Large intestine (tissue), 3 donors: ENCODE measurements around the gene RHOBTB3. TPM values are rescaled to one million over a fixed set of nuclear protein-coding genes. Genes with fewer than 3 reads are reported as not detected.

Source experiments
- DNase-seq, 2 donors: peaks; one replicate each; pipeline versions ENCODE4 v3.0.0 to v3.0.0-alpha.2; 2013
- H3K27ac ChIP-seq: one replicate; pipeline ENCODE4 v1.5.1; 2013; ENCODE audit warnings: low read length
- H3K27me3 ChIP-seq: 2 replicates; pipeline ENCODE4 v1.6.1; 2013; ENCODE audit warnings: low read length; ENCODE audit not compliant: control insufficient read depth, insufficient read depth
- H3K36me3 ChIP-seq: 2 replicates; pipeline ENCODE4 v1.6.1; 2013; ENCODE audit warnings: low read length; ENCODE audit not compliant: control insufficient read depth, insufficient read depth
- H3K4me1 ChIP-seq: one replicate; pipeline ENCODE4 v1.6.1; 2013; ENCODE audit warnings: low read length; ENCODE audit not compliant: control insufficient read depth, insufficient read depth
- H3K4me3 ChIP-seq: one replicate; pipeline ENCODE4 v1.5.1; 2013; ENCODE audit warnings: low read length
- H3K9me3 ChIP-seq: one replicate; pipeline ENCODE4 v1.6.1; 2013; ENCODE audit warnings: mild to moderate bottlenecking, low read depth, low read length, moderate library complexity; ENCODE audit not compliant: control insufficient read depth
- WGBS: methylation state at CpG from one replicate; pipeline ENCODE4 v1.1.5; 2013; ENCODE audit warnings: low lambda C conversion rate; ENCODE audit not compliant: insufficient coverage; 5-methylcytosine and 5-hydroxymethylcytosine counted together
- polyA plus RNA-seq: library from polyadenylated mRNA; unstranded; fragments of 120-200 nt; gene quantifications from one replicate; pipeline ENCODE4 v1.2.1, GENCODE V29; 2013

The RHOBTB3 gene
- polyA plus RNA-seq, 1 donor = 47.5 TPM

DNA sequence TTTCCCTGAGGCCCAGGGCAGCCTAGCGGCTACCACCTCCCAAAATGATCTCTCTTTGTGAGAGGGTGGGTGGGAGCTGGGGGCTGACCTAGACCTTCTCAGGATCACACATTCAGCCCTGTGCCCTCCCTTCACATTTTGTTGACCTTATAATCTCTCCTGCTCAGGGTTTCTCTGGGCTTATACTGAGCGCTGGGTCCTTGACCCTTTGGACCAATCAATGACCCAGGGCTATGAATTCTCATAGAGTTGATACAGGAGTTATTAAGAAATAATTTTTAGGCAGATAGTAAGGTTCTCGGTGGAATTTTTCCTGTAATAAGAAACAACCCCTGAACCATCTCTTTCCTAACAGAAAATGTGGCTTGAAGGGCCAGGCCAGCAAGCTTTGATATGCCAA, 69.4 kb downstream of the RHOBTB3 start:
- no CpG with 5 or more reads among the region's 3 CpGs for WGBS
- no peak overlapping the region for H3K4me3 ChIP-seq
- peaks cover 4% of the 10 kb centered on the region for H3K9me3 ChIP-seq
- H3K27me3 ChIP-seq = no peaks in the 10 kb centered on the region
- no peak overlapping the region for H3K27ac ChIP-seq
- H3K4me1 ChIP-seq = peaks cover 45% of the 10 kb centered on the region
- H3K36me3 ChIP-seq = no peaks in the 10 kb centered on the region
- DNase-seq = no peak

DNA sequence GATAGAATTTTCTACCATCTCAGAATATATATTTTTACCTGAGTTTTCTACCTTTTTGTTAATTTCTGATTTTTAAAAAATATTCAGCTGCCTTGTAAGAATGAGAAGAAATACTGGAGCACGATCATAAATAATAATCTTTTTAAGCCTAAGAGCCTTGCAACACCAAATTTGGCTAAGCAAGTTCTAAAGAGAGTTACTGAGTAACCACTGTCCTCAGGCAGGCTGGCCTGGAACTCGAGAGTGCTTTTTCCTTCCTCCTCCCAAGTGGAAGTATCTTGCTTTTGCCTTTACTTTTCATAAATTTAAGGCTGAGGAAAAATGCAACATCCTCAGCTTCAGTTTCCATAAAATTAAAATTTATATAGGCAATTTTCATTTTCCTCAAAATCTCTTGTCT, 70.4 kb downstream of the RHOBTB3 start:
- Histone ChIP-seq H3K9me3 (peaks cover 9% of the 10 kb centered on the region), H3K36me3 (no peaks in the 10 kb centered on the region), H3K4me3 (no peak overlapping the region), H3K4me1 (peaks cover 45% of the 10 kb centered on the region), H3K27me3 (no peaks in the 10 kb centered on the region), H3K27ac (peak overlapping the region; percentile 98)
- peak in 1 of 2 donors; percentile 46 for DNase-seq
- no CpG with 5 or more reads among the region's 2 CpGs for WGBS

DNA sequence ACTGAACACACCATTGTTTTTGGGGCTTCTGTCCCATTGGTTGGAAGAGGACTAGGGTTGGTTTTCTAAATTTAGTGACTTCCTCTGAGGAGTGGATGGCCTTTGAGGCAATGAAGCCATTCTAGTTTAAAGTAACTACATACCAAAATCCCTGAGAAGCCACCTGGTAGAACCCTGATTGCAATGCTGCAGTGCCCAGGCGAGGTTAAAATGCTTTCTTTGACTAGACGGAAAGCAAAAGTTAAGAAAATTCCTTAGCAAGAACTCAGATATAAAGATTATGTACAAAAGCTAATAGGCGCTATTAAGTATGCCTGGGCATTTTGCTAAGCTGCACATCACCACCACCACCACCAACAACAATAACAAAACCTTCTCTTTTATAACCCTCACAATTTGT, 70.8 kb downstream of the RHOBTB3 start:
- DNase-seq = peak in 1 of 2 donors; percentile 53
- Histone ChIP-seq H3K27ac (peak overlapping the region; percentile 98), H3K9me3 (peaks cover 9% of the 10 kb centered on the region), H3K4me1 (peaks cover 45% of the 10 kb centered on the region), H3K27me3 (no peaks in the 10 kb centered on the region), H3K4me3 (no peak overlapping the region), H3K36me3 (no peaks in the 10 kb centered on the region)
- 73% methylated on average over 2 of the region's 3 CpGs for WGBS

DNA sequence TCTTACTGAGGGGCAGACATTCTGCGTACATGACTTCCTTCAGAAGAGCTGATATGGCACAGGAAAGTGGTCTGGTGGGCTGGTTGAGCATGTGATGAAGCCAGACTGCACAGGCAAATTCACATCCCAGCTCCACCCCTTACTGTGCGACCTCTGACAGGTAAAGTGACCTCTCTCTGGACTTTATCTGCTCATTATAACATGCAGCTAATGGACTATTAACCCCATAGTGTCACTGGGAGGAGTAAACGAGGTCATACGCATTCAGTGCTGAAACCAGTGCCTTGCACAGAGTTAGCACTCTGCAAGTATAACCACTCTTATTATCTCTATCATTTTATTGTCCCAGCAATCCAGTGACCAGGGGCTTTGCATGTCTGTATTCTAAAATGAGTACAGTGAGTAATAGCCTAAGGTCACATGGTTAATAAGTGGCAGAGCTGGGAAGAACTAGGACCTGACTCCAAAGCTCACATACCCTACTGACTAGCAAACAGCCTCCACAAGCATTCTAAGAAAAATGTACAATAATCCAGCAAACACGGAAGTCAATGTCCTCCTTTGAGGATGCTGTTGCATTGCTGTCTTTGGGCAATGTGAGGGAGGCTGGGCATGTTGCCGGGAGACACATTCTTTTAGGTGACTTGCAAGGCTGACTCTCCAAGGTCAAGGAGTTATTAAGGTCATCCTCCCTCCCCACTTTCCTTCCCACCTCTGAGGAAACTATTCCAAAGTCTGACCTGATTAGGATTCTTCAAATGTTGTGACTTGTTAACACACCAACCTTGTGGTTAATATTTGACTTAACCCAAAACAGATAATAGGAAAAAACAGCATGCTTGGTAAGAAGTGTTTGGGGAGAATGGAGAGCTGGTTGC, 72.4 kb downstream of the RHOBTB3 start:
- Histone ChIP-seq H3K27me3 (no peaks in the 10 kb centered on the region), H3K9me3 (peaks cover 9% of the 10 kb centered on the region), H3K27ac (peak overlapping the region; percentile 98), H3K4me1 (peaks cover 50% of the 10 kb centered on the region), H3K4me3 (no peak overlapping the region), H3K36me3 (no peaks in the 10 kb centered on the region)
- no CpG with 5 or more reads among the region's 6 CpGs for WGBS
- peak; percentile 92 to 97 for DNase-seq

DNA sequence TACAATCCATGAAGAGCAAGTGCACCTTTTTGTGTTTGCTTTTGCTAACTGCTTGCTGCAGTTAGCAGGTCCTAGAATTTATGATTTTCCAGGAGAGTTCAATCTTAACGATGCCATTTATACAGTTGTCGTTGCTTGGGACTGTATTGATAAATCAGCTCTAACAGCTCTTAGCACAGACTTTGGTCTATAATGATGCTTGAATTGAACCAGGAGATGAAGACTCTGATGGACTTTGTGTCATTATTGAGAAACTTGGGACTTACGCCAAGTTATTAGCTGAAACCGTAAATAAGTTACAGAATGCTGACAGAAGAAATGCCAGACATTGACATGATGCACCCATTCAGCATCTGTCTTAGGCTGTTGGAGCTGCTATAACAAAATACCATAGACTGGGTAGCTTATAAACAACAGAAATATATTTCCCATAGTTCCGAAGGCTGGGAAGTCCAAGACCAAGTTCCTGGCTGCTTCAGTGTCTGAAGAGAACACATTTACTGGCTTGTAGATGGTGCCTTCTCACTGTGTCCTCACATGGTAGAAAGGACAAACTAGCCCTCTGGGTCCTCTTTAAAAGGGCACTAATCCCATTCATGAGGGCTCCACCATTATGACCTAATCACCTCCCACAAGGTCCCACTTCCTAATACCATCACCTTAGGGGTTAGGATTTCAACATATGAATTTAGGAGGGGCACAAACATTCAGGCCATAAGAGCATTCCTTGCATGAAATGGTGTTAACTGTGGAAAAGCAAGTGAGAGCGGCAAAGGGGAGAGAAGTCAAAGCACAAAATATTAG, 73.8 kb downstream of the RHOBTB3 start:
- Histone ChIP-seq H3K4me3 (no peak overlapping the region), H3K27me3 (no peaks in the 10 kb centered on the region), H3K9me3 (peaks cover 9% of the 10 kb centered on the region), H3K27ac (peak overlapping the region; percentile 98), H3K36me3 (no peaks in the 10 kb centered on the region), H3K4me1 (peaks cover 45% of the 10 kb centered on the region)
- DNase-seq = peak; percentile 78 to 92
- WGBS = 20% methylated on average over 1 of the region's 6 CpGs

DNA sequence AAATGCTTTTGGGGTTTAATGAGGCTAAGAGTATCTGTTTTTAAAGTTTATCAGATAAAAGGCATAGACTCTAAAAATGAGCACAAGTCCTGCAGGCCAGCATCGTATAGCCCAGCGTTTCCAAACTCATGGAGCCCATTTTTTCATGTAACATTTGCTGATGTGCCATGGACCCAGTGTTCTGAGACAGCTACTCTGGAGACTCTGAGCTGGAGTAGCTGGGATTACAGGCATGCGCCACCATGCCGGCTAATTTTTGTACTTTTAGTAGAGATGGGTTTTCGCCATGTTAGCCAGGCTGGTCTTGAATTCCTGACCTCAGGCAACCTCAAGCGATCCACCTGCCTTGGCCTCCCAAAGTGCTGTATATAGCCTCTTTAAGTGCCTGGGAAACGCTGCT, 75.6 kb downstream of the RHOBTB3 start:
- Histone ChIP-seq H3K4me1 (peaks cover 48% of the 10 kb centered on the region), H3K4me3 (no peak overlapping the region), H3K9me3 (peaks cover 9% of the 10 kb centered on the region), H3K27ac (no peak overlapping the region), H3K36me3 (no peaks in the 10 kb centered on the region), H3K27me3 (no peaks in the 10 kb centered on the region)
- no CpG with 5 or more reads among the region's 7 CpGs for WGBS
- DNase-seq = no peak

DNA sequence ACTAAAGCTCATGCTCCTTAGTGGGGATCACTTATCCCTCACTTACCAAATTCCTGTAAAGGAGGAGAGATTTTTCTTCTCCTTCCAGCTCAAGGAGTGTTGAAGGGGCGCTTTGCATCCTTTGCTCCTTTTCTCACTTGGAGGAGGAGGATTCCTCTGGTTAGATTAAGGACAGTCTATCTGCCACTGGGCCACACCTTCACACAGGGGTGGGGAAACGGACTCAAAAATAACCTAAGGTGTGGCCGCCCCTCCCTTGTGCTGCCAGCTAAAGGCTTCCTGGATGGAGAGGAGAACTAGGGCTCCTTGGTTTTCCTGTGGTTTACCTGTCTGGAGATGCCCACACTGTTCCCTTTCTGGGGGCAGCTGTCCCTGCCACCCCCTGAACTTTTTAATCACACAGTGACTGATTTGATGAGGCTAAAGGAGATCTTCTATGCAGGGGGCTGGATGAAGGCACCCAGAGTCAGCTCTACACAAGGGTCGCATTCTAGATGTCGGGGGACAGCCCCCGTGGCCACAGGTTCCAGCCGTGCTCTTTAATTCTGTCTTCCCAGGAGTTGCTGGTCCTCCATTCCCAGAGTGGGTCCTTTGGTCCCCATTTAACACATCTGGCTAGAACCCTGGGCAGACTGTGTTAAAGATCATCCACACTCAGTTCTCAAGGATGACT, 77.0 kb downstream of the RHOBTB3 start:
- no peak overlapping the region for H3K4me3 ChIP-seq
- H3K27ac ChIP-seq = no peak overlapping the region
- H3K4me1 ChIP-seq = peaks cover 41% of the 10 kb centered on the region
- DNase-seq = no peak
- WGBS = no CpG with 5 or more reads among the region's 7 CpGs
- peaks cover 9% of the 10 kb centered on the region for H3K9me3 ChIP-seq
- no peaks in the 10 kb centered on the region for H3K36me3 ChIP-seq
- no peaks in the 10 kb centered on the region for H3K27me3 ChIP-seq

DNA sequence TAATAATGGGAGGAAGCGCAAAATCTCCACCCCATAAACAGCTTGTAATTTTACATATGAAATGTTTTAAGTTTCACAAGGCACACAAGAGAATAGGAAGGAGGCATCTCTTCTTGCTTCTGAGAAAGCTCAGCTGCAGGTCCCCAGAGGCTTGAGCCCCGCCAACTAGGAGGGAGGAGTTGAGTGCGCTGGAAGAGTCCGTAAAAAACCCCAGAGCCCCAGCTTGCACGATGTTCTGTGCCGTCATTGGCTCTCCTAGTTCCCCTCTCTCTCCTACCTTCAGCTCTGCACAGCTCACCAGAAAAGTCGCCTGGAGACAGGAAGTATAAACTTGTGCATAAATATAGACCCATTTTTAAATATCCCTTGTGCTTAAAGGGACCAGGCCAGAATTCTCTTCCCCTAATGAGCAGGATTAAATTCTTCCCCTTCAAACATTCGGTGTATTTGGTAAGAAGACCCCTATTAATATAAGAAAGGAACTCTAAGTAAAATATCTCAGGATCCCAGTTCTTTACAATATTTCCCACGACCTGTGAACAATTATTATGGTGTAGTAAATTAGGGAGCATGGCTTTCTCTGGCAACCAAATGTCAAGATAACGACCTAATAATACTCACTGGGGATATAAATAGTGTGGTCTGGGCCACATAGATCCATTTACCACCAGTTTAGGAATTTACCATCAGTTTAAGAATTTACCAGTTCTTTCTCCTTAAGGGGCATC, 77.7 kb downstream of the RHOBTB3 start:
- H3K9me3 ChIP-seq = peaks cover 9% of the 10 kb centered on the region
- H3K4me3 ChIP-seq = no peak overlapping the region
- no peak overlapping the region for H3K27ac ChIP-seq
- peak; percentile 50 to 53 for DNase-seq
- H3K36me3 ChIP-seq = no peaks in the 10 kb centered on the region
- peaks cover 38% of the 10 kb centered on the region for H3K4me1 ChIP-seq
- 33% methylated on average over 1 of the region's 10 CpGs for WGBS
- H3K27me3 ChIP-seq = no peaks in the 10 kb centered on the region

DNA sequence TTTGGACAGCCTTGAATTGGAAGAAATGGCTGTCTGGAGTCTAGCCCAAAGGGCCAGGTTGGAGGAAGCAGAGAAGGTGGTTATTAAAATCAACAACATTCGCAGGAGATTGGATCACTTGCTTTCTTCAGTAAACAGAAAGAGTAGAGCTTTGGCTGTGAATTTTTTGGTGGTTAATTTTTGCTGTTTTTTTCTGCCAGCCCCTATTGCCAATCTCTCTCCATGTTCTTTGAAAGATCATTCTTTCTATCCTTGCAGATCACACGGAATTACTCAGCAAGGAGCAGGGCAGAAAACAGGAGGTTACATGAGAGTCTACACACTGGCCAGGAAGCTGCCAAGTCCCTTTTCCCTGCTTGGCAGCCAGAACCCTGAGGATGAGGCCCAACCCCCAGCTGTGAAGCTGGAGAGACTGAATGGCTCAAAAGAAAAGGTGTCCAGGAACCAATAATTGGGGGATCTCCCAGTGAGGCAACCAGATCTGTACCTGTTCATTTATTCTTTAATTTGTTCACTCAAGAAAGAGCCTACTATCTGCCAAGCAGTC, 78.4 kb downstream of the RHOBTB3 start:
- H3K4me1 ChIP-seq = peaks cover 32% of the 10 kb centered on the region
- no peaks in the 10 kb centered on the region for H3K27me3 ChIP-seq
- no peak overlapping the region for H3K4me3 ChIP-seq
- H3K36me3 ChIP-seq = peaks cover under 1% of the 10 kb centered on the region
- peak in 1 of 2 donors; percentile 1 for DNase-seq
- whole genome bisulfite sequencing = 86% methylated on average over 1 of the region's 2 CpGs
- peaks cover 9% of the 10 kb centered on the region for H3K9me3 ChIP-seq
- H3K27ac ChIP-seq = no peak overlapping the region
